SK-N-SH (cell line): ENCODE results near the gene OR52D1. TPM values are rescaled to one million over a fixed set of nuclear protein-coding genes. Genes with fewer than 3 reads are reported as not detected.

Source experiments
- CTCF ChIA-PET: fragments of 300-600, 350-600 bp; formaldehyde crosslinking; extraction: SDS; loops from one replicate; lab custom pipeline; 2021; lab: Yijun Ruan, JAX
- POLR2A ChIA-PET: fragments of 350-600 bp; sonication (Branson Sonifier 250); formaldehyde crosslinking; extraction: SDS; loops from one replicate; lab custom pipeline; 2020; ENCODE audit warnings: antibody characterized with exemption, inconsistent platforms; lab: Yijun Ruan, JAX
- DNase-seq: peaks from one replicate; pipeline ENCODE4 v3.0.0; 2012
- H2AFZ ChIP-seq: fragments of 200-600 bp; sonication (generic); 2 replicates; pipeline ENCODE4 v1.8.1; 2016; ENCODE audit warnings: antibody characterized with exemption, mild to moderate bottlenecking, low read depth
- H3F3A ChIP-seq: fragments of 200-600 bp; sonication (generic); replicated peaks from 2 replicates; pipeline ENCODE3; 2016; ENCODE audit warnings: antibody characterized with exemption, mild to moderate bottlenecking; ENCODE audit not compliant: insufficient read depth
- H3K27ac ChIP-seq, 2 experiments: fragments of 200-500 bp in 1 of 2; fragments of 200-600 bp in 1 of 2; sonication (Bioruptor generic) in 1 of 2; sonication (generic), shearing (Covaris generic) in 1 of 2; 2 replicates each; pipeline versions ENCODE4 v1.5.1 to v1.6.1; 2014 to 2016; ENCODE audit warnings: low read depth in 2 of 2, inconsistent platforms in 1 of 2, low read length in 1 of 2, mild to moderate bottlenecking in 1 of 2, mixed read lengths in 1 of 2
- H3K27me3 ChIP-seq: fragments of 200-600 bp; sonication (generic), shearing (Covaris generic); 2 replicates; pipeline ENCODE4 v1.6.1; 2016; ENCODE audit warnings: mixed run types; ENCODE audit not compliant: insufficient read depth
- H3K36me3 ChIP-seq, 2 experiments: fragments of 200-500 bp in 1 of 2; fragments of 200-600 bp in 1 of 2; sonication (Bioruptor generic) in 1 of 2; sonication (generic) in 1 of 2; replicated peaks in 1 of 2; 2 replicates each; pipeline versions ENCODE3 to v1.5.1; 2014 to 2016; ENCODE audit warnings: low read length in 1 of 2, mild to moderate bottlenecking in 1 of 2; ENCODE audit not compliant: insufficient read depth in 2 of 2, control insufficient read depth in 1 of 2
- H3K4me1 ChIP-seq, 2 experiments: fragments of 200-500 bp in 1 of 2; fragments of 200-600 bp in 1 of 2; sonication (Bioruptor generic) in 1 of 2; sonication (generic), shearing (Covaris generic) in 1 of 2; 2 replicates each; pipeline versions ENCODE4 v1.5.1 to v1.6.1; 2014 to 2016; ENCODE audit warnings: low read depth in 1 of 2, low read length in 1 of 2, mixed run types in 1 of 2; ENCODE audit not compliant: insufficient read depth in 2 of 2, control insufficient read depth in 1 of 2
- H3K4me2 ChIP-seq: fragments of 200-600 bp; sonication (generic), shearing (Covaris generic); 2 replicates; pipeline ENCODE4 v1.6.1; 2017; ENCODE audit warnings: mixed run types
- H3K4me3 ChIP-seq, 2 experiments: fragments of 200-500 bp in 1 of 2; fragments of 200-600 bp in 1 of 2; sonication (Bioruptor generic) in 1 of 2; sonication (generic), shearing (Covaris generic) in 1 of 2; 2 replicates each; pipeline versions ENCODE4 v1.5.1 to v1.8.1; 2014 to 2016; ENCODE audit warnings: low read depth in 2 of 2, inconsistent platforms in 1 of 2, low read length in 1 of 2, mild to moderate bottlenecking in 1 of 2, mixed read lengths in 1 of 2, moderate library complexity in 1 of 2
- H3K79me2 ChIP-seq: fragments of 200-600 bp; sonication (generic); 2 replicates; pipeline ENCODE4 v1.8.1; 2017; ENCODE audit warnings: mild to moderate bottlenecking; ENCODE audit not compliant: insufficient read depth
- H3K9ac ChIP-seq: fragments of 200-600 bp; sonication (generic); 2 replicates; pipeline ENCODE4 v1.6.1; 2017; ENCODE audit warnings: mixed run types
- H3K9me2 ChIP-seq: fragments of 200-600 bp; sonication (generic); 2 replicates; pipeline ENCODE4 v1.6.1; 2017; ENCODE audit warnings: mixed run types
- H3K9me3 ChIP-seq: fragments of 200-600 bp; sonication (generic); 2 replicates; pipeline ENCODE4 v1.6.1; 2017; ENCODE audit warnings: mixed run types, mild to moderate bottlenecking, moderate library complexity
- H4K20me1 ChIP-seq: fragments of 200-600 bp; sonication (generic); 2 replicates; pipeline ENCODE4 v1.6.1; 2017; ENCODE audit warnings: mild to moderate bottlenecking, mixed run types; ENCODE audit not compliant: insufficient read depth
- CHD2 ChIP-seq: fragments of 150-350 bp; IDR thresholded peaks from 2 replicates; pipeline ENCODE4 v1.6.1; 2018; ENCODE audit warnings: low read length; ENCODE audit not compliant: partially characterized antibody
- EZH2phosphoT487 ChIP-seq: fragments of 200-600 bp; sonication (generic); IDR thresholded peaks from 2 replicates; pipeline ENCODE4 v1.6.1; 2017; ENCODE audit warnings: low read depth, mixed run types, mild to moderate bottlenecking, antibody characterized with exemption, moderate library complexity, borderline replicate concordance
- JUND ChIP-seq: IDR thresholded peaks from 2 replicates; pipeline ENCODE4 v1.4.0; 2012
- MXI1 ChIP-seq: IDR thresholded peaks from 2 replicates; pipeline ENCODE4 v1.6.1; 2012; ENCODE audit warnings: mild to moderate bottlenecking, low read depth, low read length, improper control_type of control experiment
- NRF1 ChIP-seq: IDR thresholded peaks from 2 replicates; pipeline ENCODE4 v1.6.1; 2012; ENCODE audit warnings: low read depth, mild to moderate bottlenecking, low read length
- TCF12 ChIP-seq: IDR thresholded peaks from 2 replicates; pipeline ENCODE4 v1.4.0; 2012
- TEAD4 ChIP-seq: IDR thresholded peaks from 2 replicates; pipeline ENCODE4 v1.4.0; 2012; ENCODE audit warnings: mild to moderate bottlenecking, borderline replicate concordance; ENCODE audit not compliant: insufficient read depth
- WGBS: methylation state at CpG from one replicate; pipeline ENCODE4 v1.1.6; 2017; ENCODE audit warnings: low lambda C conversion rate; 5-methylcytosine and 5-hydroxymethylcytosine counted together
- polyA plus RNA-seq, 3 experiments: library from polyadenylated mRNA; depleted of rRNA; stranded (reverse); fragments of >200 nt; gene quantifications; 2 replicates each; pipeline ENCODE4 v1.2.3, GENCODE V29; 2012
- TF ChIP-seq, protein P1 (sequence below): IDR thresholded peaks from 2 replicates; pipeline ENCODE4; 2012
- TF ChIP-seq, protein P2 (sequence below): IDR thresholded peaks from 2 replicates; pipeline ENCODE4 v1.6.1; 2012; ENCODE audit warnings: mild to moderate bottlenecking, low read depth, low read length, moderate library complexity

Gene OR52D1
- polyA plus RNA-seq, 1 of the 3 experiments (the other 2 are of a cell fraction): not detected

DNA sequence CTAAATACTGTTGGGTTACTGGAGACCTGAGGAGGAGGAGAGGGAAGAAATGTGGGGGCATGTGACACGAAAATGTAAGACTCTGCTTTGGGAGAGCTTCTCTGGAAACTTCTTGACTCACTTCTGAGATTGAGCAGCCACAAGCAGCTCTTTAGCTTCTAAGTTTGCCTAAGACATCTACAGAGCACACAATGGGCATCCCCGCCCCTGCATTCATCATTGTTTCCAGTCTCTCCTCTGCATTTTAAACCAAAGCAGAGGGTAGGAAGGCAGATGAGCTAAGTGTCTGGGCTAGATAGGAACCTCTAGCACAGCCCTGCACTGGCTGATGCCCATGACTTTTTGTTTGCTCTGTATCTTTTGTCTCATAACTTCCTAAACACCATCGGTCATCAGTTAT is 2.1 kb upstream of the OR52D1 start:
- WGBS: 4% methylated on average over 3 of the region's 3 CpGs
- TF ChIP-seq TCF12 (no peak), EZH2phosphoT487 (no peak), NRF1 (no peak), TEAD4 (no peak), MXI1 (no peak)
- TF ChIP-seq, protein P1, sequence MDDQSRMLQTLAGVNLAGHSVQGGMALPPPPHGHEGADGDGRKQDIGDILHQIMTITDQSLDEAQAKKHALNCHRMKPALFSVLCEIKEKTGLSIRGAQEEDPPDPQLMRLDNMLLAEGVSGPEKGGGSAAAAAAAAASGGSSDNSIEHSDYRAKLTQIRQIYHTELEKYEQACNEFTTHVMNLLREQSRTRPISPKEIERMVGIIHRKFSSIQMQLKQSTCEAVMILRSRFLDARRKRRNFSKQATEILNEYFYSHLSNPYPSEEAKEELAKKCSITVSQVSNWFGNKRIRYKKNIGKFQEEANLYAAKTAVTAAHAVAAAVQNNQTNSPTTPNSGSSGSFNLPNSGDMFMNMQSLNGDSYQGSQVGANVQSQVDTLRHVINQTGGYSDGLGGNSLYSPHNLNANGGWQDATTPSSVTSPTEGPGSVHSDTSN: no peak
- TF ChIP-seq, protein P2, sequence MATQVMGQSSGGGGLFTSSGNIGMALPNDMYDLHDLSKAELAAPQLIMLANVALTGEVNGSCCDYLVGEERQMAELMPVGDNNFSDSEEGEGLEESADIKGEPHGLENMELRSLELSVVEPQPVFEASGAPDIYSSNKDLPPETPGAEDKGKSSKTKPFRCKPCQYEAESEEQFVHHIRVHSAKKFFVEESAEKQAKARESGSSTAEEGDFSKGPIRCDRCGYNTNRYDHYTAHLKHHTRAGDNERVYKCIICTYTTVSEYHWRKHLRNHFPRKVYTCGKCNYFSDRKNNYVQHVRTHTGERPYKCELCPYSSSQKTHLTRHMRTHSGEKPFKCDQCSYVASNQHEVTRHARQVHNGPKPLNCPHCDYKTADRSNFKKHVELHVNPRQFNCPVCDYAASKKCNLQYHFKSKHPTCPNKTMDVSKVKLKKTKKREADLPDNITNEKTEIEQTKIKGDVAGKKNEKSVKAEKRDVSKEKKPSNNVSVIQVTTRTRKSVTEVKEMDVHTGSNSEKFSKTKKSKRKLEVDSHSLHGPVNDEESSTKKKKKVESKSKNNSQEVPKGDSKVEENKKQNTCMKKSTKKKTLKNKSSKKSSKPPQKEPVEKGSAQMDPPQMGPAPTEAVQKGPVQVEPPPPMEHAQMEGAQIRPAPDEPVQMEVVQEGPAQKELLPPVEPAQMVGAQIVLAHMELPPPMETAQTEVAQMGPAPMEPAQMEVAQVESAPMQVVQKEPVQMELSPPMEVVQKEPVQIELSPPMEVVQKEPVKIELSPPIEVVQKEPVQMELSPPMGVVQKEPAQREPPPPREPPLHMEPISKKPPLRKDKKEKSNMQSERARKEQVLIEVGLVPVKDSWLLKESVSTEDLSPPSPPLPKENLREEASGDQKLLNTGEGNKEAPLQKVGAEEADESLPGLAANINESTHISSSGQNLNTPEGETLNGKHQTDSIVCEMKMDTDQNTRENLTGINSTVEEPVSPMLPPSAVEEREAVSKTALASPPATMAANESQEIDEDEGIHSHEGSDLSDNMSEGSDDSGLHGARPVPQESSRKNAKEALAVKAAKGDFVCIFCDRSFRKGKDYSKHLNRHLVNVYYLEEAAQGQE: no peak
- TF ChIP-seq, all 33 proteins: peak for 0

GRCh38 chr11:5488798-5489399 is 414 bp downstream of the OR52D1 start:
- H3K27me3 ChIP-seq: peaks cover 8% of the 10 kb centered on the region
- no peaks in the 10 kb centered on the region for H3K9me3 ChIP-seq
- no peak overlapping the region for H3K4me2 ChIP-seq
- H3K27ac ChIP-seq: no peak overlapping the region
- CTCF ChIA-PET: interaction anchor here (1.0 kb wide), 1 partner anchor 12 kb away, joined by 3 read pairs; no protein-coding TSS in a partner anchor
- H3K9ac ChIP-seq: no peak overlapping the region
- H3K79me2 ChIP-seq: no peaks in the 10 kb centered on the region
- TF ChIP-seq CHD2 (no peak), JUND (no peak)
- H3K9me2 ChIP-seq: no peaks in the 10 kb centered on the region
- no peaks in the 10 kb centered on the region for H3F3A ChIP-seq
- no peak overlapping the region for H3K4me3 ChIP-seq
- no peaks in the 10 kb centered on the region for H3K36me3 ChIP-seq
- POLR2A ChIA-PET: no interaction called here
- DNase-seq: no peak
- WGBS: 25% methylated on average over 1 of the region's 4 CpGs
- H4K20me1 ChIP-seq: no peaks in the 10 kb centered on the region
- no peak overlapping the region for H2AFZ ChIP-seq
- no peaks in the 10 kb centered on the region for H3K4me1 ChIP-seq

More for the DNA sequence above, 2.1 kb upstream of the OR52D1 start:
- no peaks in the 10 kb centered on the region for H3F3A ChIP-seq
- H3K27ac ChIP-seq: no peak overlapping the region
- no peaks in the 10 kb centered on the region for H3K79me2 ChIP-seq
- no peaks in the 10 kb centered on the region for H3K4me1 ChIP-seq
- H3K4me2 ChIP-seq: no peak overlapping the region
- H3K4me3 ChIP-seq: no peak overlapping the region
- no peaks in the 10 kb centered on the region for H4K20me1 ChIP-seq
- CTCF ChIA-PET: interaction anchor here (0.6 to 2.2 kb wide), 2 partner anchors 10 to 771 kb away, joined by 3 to 10 read pairs; no protein-coding TSS in a partner anchor
- POLR2A ChIA-PET: no interaction called here
- H3K36me3 ChIP-seq: no peaks in the 10 kb centered on the region
- H3K9me3 ChIP-seq: no peaks in the 10 kb centered on the region
- no peak for DNase-seq
- H3K9ac ChIP-seq: no peak overlapping the region
- H3K27me3 ChIP-seq: peaks cover 8% of the 10 kb centered on the region
- no peaks in the 10 kb centered on the region for H3K9me2 ChIP-seq
- no peak overlapping the region for H2AFZ ChIP-seq
